GM18505 (cell line): ENCODE data around the gene PPFIBP1.
A peak's percentile ranks its signal among the peaks of the same experiment; 100 is the strongest.
"Not testable (repeated sequence)": the region's sequence is repeated elsewhere in the genome, so short reads cannot be mapped to it uniquely, and the experiment has no call there.

Source experiments
- ATAC-seq: cut with Tn5 transposase; IDR thresholded peaks from one replicate; pipeline ENCODE4 v1.9.1; 2021; ENCODE audit not compliant: unreplicated experiment
- POLR2A ChIP-seq: IDR thresholded peaks from 4 replicates; pipeline ENCODE4 v1.6.1; 2011; ENCODE audit warnings: borderline replicate concordance; ENCODE audit not compliant: insufficient read depth, insufficient read length; ENCODE audit errors: extremely low read depth

Gene PPFIBP1

DNA sequence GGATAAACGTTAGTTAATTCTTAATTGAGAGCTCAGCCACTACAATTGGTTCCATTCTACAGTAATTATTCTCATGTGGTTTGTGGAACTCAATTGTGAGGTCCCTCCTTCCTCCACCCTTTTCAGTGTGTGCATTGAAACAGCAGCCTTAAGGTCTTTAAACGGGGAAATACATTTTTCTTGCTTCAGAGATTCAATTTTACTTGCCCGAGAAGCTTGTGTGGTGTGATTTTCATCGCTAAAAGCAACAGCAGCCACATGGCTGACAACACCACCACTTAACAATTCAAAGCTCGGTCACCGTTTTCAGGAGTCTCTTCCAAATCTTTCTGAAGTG is 733 bp upstream of the PPFIBP1 start:
- TF ChIP-seq POLR2A, result no peak
- ATAC-seq, result peak; percentile 2

DNA sequence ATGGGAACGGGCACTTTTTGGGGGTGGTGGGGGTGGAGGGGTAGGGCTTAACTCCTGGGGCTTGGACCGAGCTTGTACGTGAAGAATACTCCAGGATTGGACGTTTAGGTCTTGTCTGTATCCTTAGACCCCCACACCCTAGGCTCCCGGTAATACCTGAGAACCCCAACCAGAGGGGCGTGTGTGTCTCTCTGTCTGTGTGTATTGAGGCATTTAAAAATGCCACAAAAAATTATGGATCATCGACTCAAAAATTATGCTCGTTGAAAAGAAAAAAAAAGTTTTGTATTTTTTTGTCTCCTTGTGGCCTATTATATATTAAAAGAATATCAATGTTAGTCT is 459 bp downstream of the PPFIBP1 start:
- ATAC-seq, result no peak
- TF ChIP-seq POLR2A, result no peak

DNA sequence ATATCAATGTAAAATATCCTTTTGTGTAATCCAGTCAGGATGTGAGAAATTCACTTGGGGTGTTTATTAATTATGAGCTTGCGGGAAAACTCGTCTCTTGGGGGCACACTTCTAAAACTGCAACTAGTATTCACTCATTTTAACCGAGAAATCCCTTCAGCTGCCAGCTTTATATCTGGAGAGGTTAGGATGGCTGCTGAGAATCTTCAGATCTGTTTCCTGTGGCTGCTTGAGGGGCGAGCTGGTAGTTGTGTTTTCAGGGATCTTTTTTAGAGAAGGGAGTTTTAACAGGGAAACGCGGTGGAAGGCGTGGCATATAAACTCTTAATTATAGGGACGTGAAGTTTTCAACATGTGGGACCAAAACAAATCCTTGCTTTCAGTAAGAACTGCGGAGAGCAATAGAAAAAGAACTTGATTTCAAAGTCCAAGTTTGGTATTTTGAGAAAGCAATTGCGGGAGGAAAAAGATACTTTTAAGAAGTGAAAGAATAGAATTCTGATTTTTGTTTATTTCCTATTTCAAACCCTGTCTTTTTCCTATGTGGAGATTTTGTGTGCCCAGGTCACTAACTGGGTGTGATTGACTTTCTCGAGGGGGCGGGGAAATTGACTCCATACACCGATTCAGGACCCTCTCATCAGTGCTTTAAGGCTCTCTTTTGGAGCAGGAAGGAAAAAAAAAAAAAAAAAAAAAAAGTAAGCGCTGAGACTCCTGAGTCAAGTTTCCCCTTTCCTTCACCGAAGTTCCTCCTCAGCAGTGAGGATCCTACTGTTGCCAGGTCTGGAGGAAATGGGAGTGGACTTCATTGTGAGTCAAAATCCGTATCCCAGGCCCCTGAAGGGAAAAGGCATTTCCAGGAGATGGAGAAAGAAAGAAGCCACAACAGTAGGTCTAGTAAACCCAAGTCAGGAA is 1.1 kb downstream of the PPFIBP1 start:
- no peak for ATAC-seq
- TF ChIP-seq POLR2A, result no peak

DNA sequence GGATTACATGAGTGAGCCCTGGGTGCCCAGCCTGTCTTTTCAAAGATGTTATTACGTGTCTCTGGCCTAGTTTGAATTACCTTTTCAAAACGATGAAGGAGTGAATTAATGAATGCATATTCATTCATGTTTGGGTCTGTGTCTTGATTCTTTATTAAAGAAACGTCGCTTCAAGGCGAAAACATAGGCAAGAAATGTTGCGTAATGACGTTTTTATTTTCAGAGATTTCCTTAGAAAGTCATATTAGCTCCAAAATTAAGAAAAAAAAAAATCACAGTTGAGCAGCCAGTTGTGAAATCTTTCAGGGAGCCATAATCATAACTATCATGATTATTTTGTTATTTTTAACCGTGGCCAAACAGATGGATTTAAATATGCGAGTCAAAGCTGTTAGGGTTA is 3.5 kb downstream of the PPFIBP1 start:
- ATAC-seq, result no peak
- no peak for TF ChIP-seq POLR2A

DNA sequence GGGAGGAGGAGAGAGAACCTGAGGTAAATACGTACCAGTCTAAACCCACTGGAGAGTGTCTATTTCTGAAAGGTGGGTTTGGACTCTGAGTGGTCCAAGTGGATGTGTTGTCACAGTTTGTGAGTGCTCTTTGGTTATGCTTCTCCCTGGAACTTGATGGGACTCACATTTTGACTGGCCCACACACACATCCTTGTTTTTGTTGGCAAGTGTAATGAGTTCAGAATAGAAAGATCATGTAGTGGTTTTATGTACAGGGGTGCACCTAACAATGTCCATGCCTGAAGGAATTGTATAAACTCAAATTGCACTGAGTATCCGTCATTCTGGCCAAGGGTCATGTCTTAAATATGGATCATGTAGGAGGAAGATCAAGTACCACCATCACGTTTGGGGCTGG is 4.8 kb downstream of the PPFIBP1 start:
- no peak for ATAC-seq
- TF ChIP-seq POLR2A, result no peak

DNA sequence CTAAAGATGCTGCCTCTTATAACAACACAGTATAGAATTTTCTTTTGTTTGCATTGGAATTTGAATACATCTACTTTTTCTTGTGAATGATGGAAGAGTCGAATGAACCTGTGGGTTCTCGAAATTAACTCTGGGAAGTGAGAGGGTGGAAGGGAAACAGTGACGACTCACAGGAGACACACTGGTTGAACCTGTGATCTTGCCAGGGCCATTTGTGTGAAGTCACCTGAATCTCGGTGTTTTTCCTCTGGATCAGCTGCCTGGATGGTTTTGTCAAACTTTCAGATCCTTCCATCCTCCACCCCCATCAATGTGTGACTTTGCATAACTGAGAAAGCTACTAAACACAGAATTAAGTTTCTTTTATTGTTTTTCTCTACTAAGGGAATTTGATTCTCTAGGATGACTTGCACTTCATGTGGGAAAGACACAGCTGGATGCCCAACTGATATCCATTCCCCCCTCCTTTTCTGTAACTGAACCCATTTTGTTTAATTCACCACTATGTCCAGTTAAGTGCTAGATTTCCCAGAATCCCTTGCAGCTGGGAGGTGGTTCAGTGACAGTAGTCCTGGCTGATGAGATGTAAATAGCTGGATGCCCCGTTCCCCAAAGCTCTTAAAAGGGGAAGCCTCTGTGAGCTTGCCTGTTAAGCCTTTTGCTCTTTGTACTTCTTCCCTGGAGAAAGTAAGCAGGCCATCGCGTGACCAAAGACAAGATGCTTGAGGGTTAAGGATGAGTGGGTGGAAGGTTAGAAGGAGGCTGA is 6.3 kb downstream of the PPFIBP1 start:
- TF ChIP-seq POLR2A, result no peak
- ATAC-seq, result no peak

DNA sequence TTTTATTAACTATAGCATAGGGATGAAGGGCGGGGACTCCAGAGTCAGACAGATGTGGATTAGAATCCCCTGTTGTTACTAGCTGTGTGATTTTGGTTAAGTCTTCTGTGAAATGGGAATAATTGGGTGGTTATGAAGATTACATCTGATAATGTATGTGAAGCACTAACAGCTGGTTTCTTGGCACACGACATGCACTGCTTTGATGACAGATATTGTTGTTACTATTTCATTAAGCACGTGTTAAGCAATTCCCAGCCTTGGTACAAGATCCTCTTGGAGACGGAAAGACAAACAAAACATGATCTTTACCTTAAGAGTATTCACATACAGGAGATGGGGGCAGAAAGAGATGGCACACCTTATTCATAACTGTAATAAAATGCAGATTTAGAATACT is 7.9 kb downstream of the PPFIBP1 start:
- no peak for ATAC-seq
- no peak for TF ChIP-seq POLR2A

DNA sequence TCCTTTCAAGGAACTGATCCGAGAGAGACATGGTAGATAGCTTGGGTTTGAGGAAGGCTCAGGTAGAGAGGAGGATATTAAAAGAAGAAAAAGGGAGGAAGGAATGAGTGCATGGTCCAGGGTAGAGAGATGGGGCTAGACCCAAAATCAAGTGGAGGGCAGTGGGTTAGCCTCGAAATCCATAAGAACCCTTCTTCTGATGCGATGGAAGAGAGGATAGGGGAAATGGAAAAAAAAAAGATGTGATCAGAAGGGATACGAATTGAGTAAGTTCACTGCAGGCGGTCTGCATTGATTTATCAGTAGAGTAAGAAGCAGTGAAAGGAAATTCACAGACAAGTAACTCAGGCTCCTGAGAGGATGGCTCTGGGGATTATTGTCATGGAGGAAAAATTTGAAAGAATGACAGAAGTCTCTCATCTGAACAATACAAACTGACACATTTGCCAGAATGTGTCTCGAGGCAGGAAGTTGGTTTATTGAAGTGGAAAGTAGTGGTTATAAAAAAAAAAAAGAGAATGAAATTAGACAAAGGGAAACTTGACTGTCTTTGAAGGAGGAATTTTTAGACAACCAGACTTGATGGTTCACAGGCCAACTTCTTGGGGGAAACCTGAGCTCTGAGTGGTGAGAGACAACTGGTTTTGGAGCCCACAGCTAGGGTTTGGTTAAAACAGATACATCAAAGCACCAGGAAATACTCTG is 10.2 kb downstream of the PPFIBP1 start:
- TF ChIP-seq POLR2A, result no peak
- peak; percentile 52 for ATAC-seq

DNA sequence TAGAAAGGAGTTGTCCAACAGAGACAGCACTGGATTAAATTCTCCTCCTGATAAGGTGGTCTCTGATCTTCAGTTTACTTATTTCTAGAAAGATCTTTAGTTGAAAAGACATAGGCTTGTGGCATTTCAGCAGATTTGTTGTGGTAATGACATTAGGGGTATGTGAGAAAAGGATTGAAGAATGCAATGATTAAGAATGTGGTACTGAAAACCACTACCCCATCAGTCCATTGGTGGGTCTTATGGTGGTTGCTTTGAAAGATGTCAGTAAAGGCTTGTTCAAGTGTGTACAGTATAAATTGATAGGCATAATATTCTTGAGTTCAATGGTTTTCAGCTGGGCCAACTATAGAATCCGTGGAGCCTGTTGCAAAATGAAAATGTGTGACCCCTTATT is 10.8 kb downstream of the PPFIBP1 start:
- ATAC-seq, result peak; percentile 14
- TF ChIP-seq POLR2A, result no peak

DNA sequence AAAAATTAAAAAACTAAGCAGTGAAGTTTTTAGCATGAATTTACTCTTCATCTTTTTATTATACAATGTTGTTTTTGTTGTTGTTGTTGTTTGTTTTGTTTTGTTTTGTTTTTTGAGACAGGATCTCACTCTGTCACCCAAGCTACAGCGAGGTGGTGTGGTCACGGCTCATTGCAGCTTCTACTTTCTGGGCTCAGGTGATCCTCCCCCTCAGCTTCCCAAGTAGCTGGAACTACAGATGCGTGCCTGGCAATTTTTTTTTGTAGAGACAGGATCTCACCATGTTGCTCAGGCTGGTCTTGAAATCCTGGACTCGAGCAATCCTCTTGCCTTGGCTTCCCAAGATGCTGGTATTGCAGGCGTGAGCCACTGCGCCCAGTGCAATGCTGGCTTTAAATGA is 11.3 kb downstream of the PPFIBP1 start:
- TF ChIP-seq POLR2A, result no peak
- ATAC-seq, result no peak

DNA sequence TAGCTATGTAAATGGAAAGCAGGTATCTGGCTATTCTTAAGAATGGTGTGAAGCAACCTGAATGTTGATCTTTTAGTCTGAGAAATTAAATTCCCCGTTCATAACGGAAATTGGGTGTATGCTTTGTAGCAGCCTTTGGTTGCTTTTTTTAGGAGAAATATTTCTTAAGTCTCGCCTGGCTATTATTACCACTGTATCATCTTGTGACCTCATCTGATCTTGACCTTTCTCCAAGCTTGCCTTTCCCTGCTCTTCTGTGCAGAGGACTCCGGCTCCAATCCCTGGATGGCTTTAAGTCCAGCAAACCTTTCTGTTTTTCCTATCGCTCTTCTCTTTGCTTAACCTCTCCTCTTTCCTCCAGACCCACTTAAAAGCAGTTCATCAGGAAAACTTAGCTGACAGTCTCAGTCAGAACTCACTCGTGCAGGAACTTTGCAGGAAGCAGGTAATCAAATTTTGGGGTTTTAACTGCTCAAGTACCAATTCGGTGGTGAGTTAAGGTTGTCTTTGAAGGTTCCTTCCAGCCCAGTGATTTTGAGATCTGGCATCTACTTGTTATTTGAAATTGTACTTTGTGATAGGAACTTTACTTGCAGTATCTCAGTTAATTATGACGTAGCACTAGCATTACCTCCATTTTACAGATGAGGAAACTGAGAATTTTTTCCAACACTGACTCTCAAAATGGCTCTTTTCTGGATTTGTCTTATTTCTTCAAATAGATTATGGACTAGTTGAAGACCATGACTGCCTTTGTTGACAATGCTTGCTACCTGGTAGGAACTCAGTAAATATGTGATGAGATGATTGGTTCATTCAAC is 14.1 kb downstream of the PPFIBP1 start:
- ATAC-seq, result no peak
- no peak for TF ChIP-seq POLR2A

DNA sequence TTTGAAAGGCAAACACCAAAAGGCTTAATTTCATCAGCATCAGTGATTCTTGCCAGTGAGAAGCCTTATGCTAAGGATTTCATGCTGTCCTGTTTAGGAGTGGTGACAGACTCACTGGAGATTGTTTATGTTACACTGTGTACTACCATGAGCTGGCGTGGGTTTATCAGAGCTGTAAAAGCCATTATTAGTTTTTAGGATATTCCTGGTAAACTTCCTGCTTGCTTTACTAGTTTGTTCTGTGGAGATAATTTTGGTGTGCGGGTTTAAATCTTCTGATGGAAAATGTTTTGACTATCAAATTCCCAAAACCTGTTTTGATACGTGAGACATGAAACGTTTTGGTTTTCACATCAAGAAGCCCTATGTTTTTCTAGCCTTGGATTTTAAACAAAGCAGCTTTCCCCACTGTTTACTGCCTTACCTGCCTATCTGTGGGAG is 15.2 kb downstream of the PPFIBP1 start:
- ATAC-seq, result no peak
- no peak for TF ChIP-seq POLR2A

DNA sequence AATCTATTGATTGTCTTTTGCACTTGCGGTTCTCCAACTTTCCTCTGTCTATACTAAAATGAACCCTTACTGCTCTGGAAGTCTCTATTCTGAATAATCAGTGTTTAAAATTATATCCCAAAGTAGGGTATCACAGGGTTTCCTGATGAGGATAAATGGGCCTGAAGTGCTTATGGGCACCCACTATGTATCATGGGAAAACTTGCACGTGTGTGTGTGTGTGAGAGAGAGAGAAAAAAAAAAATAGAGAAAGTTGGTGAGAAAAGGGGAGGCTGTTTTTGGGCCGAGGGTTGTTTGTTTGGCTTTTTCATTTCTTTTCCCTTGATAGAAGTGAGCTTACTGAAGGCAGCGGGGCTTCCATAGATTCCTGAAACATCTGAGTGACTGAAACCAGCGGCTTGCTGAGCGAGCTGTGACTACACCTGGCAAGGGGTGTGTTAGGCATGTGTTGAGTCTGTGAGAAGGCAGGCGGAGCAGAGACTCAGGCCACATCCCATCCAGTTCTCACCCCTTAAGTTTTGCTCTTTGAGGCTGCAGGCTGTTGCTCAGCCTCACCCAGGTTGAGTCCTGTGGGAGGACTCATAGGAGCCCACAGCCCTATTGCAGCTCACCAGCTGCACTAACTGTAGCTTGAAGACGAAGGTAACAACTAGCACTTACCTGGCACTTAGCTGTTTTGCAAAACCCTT is 17.2 kb downstream of the PPFIBP1 start:
- TF ChIP-seq POLR2A, result no peak
- no peak for ATAC-seq

DNA sequence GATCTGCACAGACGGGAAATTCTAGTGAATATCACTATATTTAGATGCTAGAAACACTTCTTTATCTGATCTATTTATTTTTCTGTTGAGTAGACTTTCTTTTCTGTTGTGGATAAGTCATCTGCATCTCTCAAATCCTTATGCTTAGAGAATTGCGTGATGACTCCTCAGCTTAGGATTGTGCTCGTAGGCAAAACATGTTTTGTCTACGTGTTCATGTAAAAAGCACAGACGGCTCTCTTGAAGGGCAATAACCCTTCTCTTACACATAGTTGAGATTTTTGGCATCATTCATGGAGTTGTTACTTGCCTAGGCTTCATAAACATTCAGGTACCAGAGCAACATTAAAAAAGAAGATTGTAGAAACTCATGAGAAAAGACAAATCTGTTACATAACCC is 18.6 kb downstream of the PPFIBP1 start:
- no peak for TF ChIP-seq POLR2A
- no peak for ATAC-seq

DNA sequence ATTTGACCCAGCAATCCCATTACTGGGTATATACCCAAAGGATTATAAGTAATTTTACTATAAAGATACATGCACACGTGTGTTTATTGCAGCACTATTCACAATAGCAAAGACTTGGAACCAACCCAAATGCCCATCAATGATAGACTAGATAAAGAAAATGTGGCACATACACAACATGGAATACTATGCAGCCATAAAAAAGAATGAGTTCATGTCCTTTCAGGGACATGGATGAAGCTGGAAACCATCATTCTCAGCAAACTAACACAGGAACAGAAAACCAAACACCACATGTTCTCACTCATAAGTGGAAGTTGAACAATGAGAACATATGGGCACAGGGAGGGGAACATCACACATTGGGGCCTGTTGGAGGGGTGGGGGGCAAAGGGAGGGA is 20.9 kb downstream of the PPFIBP1 start:
- not testable (repeated sequence) for ATAC-seq
